OCI-M2 (cell line): ENCODE measurements around the gene SACM1L.
"Not testable (repeated sequence)": the region's sequence is repeated elsewhere in the genome, so short reads cannot be mapped to it uniquely, and the experiment has no call there.

Experiments used
- DNase-seq: peaks from one replicate; lab custom pipeline; 2025; ENCODE audit not compliant: unreplicated experiment; lab: John Stamatoyannopoulos, UW

Gene SACM1L

GRCh38 chr3:45691842-45692241 is 2.6 kb downstream of the SACM1L start:
- DNase-seq, result no peak

- no peak for DNase-seq
Observed at GRCh38 chr3:45692866-45693265, 3.7 kb downstream of the SACM1L start.

- DNase-seq, result no peak
Observed at GRCh38 chr3:45693941-45694521, 4.8 kb downstream of the SACM1L start.

GRCh38 chr3:45695166-45695565 is 6.0 kb downstream of the SACM1L start:
- not testable (repeated sequence) for DNase-seq

GRCh38 chr3:45700570-45701073 is 11.4 kb downstream of the SACM1L start:
- DNase-seq, result no peak

GRCh38 chr3:45701172-45701867 is 12.1 kb downstream of the SACM1L start:
- DNase-seq, result no peak

GRCh38 chr3:45704301-45704943 is 15.2 kb downstream of the SACM1L start:
- DNase-seq, result no peak

GRCh38 chr3:45705839-45706808 is 16.9 kb downstream of the SACM1L start:
- DNase-seq, result no peak

- no peak for DNase-seq
Observed at GRCh38 chr3:45711931-45712330, 22.7 kb downstream of the SACM1L start.

GRCh38 chr3:45712434-45713110 is 23.4 kb downstream of the SACM1L start:
- DNase-seq, result no peak

GRCh38 chr3:45715945-45716344 is 26.7 kb downstream of the SACM1L start:
- DNase-seq, result no peak

- DNase-seq, result no peak
Observed at GRCh38 chr3:45716790-45717336, 27.7 kb downstream of the SACM1L start.

GRCh38 chr3:45719655-45720487 is 30.7 kb downstream of the SACM1L start:
- DNase-seq, result no peak

GRCh38 chr3:45724911-45725310 is 35.7 kb downstream of the SACM1L start:
- no peak for DNase-seq

GRCh38 chr3:45729614-45730013 is 40.4 kb downstream of the SACM1L start:
- DNase-seq, result no peak

GRCh38 chr3:45730409-45731154 is 41.4 kb downstream of the SACM1L start:
- DNase-seq, result no peak

GRCh38 chr3:45736707-45737106 is 47.5 kb downstream of the SACM1L start:
- no peak for DNase-seq

GRCh38 chr3:45737234-45737633 is 48.0 kb downstream of the SACM1L start:
- DNase-seq, result no peak

GRCh38 chr3:45739991-45740390 is 50.8 kb downstream of the SACM1L start:
- no peak for DNase-seq
